SKM-1 (cell line): ENCODE measurements around the gene BLOC1S1.
"Not testable (repeated sequence)": the region's sequence is repeated elsewhere in the genome, so short reads cannot be mapped to it uniquely, and the experiment has no call there.

Experiments used
- DNase-seq: peaks from one replicate; lab custom pipeline; 2025; ENCODE audit not compliant: unreplicated experiment; lab: John Stamatoyannopoulos, UW

Gene BLOC1S1

DNA sequence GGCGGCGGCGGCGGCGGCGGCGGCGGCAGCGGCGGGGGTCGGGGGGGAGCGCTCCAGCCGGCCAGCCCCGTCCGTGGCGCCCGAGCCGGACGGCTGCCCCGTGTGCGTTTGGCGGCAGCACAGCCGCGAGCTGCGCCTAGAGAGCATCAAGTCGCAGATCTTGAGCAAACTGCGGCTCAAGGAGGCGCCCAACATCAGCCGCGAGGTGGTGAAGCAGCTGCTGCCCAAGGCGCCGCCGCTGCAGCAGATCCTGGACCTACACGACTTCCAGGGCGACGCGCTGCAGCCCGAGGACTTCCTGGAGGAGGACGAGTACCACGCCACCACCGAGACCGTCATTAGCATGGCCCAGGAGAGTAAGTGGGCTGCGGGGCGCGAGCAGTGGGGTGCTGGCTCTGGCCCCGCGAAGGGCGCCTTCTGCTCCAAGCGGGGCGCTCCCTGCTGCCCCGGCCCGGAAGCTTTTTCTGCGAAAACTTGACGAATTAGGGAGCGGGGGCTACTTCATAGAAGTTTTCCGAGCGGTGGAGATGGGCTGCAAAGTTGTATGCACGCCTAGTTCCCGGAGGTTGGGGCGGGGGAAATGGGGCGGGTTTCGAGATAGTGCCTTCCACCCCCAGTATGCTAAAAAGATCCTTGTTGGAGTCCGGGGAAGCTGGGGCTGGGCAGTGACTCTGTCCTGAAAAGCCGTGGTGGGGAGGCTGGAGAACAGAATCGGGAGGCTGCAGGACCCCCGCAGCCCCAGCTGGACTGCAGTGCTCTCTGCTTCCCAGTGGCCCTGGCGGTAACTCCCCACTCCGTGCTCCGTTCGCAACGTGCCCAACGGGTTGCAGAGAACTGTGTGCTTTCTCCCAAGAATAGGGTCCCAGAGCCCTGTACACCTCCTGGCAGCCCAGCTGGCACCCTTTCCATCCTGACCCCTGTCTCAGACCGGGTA lies 27.8 kb downstream of the BLOC1S1 start:
- DNase-seq = no peak

DNA sequence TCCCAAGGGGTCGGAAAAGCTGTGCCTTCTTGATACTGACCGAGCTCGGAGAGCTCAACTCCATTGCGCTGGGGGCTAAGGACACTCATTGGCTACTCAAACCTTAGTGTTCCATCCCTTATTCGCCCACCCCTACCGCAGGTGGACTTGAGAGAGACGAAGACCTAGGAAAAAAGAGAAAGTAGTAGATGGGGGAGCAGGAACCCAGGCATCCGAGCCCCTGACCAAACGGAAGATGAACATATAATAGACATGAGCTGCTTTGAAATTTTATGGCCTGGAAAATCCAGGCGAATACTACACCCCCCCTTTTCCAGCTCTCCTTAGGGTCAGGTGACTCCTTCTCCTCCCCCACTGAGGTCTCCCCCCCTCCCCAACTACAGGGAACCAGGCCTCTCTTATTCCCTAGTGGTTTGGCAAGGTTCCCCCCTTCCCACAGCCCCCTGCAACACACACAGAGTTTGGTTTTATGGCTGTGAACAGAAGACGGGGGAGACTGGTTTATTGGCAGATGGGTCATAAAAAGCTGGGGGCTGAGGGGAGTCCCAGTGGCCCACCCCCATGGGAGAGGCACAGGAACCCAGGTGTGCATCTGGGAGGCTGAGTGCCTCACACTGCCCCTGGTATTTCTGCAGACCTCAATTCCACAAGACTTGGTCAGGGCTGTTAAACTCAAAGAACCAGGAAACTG lies 28.6 kb downstream of the BLOC1S1 start:
- no peak for DNase-seq

DNA sequence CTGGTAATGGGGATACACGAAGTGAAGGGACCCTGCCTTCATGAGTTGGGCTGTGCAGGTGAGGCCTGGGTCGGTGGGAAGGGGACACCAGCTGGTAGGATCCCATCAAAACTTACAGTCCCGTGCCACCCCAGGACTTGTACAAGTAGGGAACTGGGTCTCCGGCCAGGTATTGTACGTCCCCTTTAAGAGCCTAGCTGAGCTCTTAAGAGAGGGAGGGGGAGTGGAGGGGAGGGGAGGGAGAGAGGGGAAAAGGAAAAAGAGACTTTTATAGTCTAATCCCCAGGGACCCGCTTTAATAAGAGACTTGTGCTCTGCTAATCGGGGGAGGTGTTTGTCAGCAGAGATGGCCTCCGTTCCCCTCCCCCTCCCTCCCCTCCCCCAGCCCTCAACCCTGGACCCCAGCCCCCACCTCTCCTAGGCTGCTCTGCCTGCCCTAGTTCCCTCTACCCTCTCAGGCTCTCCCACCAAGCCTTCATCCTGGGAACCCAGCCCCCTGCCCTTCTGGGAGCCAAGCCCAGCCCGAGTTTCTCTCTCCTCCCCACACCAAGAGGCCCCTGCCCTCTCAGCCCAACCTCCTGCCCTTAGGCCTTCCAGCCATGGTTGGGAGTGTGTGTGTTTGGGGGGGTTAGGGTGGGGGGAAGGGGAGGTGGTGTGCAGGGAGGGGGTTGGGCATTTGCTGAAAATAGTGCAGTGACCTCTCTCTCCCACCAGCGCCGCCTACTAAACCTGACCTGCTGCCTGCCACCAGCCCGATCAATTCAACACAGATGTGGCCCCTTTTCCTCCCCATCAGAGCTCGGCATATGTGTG lies 29.7 kb downstream of the BLOC1S1 start:
- DNase-seq = no peak

DNA sequence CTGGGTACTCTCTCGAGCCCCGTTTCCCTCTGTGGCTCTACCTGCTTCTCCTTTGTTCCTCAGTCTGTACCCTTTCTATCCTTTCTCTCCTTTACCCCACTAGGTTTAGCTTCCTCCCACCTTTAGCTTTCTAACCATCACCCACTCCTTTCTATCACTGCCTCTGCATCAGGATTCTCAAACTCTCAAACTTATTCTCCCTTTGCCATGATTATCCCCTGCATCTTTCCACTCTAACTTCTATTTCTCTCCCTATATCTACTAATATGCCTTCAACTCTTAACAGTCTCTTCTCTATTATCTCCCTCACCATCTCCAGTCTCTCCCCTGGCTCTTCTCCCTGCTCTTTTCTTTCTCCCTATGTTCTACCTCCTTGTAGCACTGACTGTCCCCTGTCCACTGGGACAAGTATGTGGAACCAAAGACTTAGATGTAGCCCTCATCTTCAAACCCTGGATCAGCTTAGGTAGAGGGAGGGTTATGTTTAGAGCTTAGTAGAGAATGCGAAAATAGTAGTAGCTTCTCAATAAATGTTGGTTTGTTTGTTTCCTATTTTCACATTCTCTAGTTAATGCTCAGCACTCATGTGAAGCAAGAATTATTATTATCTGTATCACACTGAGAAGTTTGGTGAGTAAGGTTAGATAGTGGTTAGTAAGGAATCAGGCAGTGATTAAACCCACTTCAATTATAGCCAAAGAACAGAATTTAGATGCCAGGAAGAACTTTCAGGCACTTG lies 30.5 kb downstream of the BLOC1S1 start:
- DNase-seq = no peak

DNA sequence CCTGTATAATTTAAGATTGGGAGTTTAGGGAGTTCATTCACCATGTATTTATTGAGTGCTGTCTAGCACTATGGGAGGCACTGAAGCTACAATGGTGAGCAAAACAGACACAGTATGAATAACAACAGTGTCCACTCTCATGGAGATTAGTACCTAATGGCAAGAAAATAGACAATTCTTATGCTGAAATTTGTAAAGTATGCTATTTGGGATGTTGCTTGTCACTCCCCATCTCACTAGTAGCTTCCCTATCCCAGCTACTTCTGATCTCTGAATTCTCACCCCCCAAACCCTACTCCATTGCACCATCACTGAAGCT lies 31.0 kb downstream of the BLOC1S1 start:
- DNase-seq = no peak

DNA sequence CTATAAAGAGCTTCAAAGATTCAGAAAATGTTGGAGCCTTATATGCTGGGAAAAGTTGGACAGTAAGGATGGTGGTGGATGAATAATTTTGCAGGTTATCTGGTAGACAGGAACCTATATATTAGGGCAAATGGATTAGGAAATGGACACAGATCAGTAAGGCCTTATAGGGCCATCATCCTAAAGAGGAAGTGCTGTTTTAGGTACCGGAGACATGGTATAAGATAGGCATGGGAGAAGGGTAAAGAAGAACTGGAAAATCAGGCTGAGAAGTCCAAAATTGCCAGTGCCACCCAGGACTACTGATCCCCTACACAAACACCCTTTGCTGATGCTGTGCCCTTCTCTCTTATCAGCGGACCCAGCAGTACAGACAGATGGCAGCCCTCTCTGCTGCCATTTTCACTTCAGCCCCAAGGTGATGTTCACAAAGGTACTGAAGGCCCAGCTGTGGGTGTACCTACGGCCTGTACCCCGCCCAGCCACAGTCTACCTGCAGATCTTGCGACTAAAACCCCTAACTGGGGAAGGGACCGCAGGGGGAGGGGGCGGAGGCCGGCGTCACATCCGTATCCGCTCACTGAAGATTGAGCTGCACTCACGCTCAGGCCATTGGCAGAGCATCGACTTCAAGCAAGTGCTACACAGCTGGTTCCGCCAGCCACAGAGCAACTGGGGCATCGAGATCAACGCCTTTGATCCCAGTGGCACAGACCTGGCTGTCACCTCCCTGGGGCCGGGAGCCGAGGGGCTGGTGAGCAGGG lies 32.6 kb downstream of the BLOC1S1 start:
- no peak for DNase-seq

DNA sequence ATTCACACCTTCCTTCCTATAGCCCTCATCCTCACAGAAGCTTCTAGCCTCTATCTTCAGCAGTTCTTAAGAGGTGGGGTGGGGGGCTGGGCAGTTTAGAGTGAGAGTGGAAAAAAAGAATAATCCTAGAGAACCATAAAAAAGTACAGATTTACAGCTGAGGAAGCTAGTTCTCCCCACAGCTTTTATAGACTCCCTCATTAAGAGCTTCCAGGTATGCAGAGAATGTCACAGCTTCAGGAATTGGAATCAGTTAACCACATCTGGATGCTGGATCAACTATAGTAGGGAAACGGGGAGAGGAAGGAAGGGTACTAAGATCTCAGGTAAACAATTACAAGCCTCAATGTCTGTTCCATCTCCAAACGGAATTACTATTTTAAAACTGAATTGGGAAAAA lies 39.4 kb downstream of the BLOC1S1 start:
- DNase-seq = no peak

DNA sequence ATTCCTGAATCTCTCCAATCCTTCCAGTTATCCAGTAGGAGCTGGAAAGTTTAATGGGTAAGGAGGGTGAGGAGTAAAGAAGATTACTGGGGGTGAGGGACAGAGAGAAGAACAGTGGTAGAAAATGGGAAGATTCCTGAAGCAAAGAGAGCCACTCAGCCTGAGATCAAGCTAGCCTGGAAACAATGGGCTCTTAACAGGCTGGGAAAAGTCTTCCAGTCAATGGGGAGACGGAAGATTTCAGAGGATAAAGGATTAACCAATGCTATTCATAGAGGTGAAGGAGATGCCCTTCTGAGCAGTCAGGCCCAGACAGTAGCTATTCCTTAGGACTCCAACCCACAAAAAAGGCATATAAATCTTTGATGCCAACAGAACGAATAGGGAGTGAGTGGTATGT lies 41.9 kb downstream of the BLOC1S1 start:
- DNase-seq = no peak

DNA sequence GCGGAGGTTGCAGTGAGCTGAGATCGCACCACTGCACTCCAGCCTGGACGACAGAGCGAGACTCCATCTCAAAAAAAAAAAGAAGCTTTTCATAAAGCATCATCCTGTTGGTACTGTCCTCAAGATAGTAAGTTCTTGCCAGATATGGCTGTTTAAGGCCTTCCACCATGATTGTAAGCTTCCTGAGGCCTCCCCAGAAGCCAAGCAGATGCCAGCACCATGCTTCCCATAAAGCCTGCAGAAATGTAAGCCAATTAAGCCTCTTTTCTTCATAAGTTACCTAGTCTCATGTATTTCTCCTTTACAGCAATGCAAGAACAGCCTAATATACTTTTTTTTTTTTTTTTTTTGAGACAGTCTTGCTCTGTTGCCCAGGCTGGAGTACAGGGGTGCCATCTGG lies 42.7 kb downstream of the BLOC1S1 start:
- not testable (repeated sequence) for DNase-seq

DNA sequence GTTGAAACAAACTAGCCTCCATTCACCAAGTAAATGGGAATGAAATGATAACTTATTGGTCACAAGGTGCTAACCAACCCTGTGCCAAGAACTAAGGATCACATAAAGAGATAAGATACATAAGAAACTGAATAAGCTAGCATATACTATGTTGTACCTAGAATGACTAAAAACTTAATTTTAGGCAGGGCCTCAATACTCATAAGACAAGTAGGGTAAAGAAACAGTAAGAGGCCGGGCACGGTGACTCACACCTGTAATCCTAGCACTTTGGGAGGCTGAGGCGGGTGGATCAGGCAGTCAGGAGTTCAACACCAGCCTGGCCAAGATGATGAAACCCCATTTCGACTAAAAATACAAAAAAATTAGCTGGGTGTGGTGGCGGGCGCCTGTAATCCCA lies 44.8 kb downstream of the BLOC1S1 start:
- DNase-seq = no peak

DNA sequence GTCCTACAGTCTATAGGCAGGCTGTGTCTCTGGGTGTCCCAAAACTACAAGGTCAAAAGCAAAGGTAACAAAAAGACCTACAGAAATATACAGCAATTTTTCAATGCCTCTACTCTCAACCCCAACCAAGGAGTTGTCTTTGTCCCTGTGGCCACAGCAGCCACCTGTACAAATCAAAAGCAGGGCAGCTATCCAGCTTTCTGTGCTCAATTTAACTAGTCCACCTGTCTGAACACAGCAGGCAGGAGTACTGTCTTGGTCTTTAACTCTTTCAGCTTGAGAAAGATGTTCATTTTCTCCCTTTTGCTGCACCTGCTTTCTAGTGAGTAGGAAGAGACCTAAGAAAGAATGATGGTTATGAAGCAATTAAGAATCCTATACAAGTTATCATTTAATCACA lies 46.8 kb downstream of the BLOC1S1 start:
- DNase-seq = no peak

DNA sequence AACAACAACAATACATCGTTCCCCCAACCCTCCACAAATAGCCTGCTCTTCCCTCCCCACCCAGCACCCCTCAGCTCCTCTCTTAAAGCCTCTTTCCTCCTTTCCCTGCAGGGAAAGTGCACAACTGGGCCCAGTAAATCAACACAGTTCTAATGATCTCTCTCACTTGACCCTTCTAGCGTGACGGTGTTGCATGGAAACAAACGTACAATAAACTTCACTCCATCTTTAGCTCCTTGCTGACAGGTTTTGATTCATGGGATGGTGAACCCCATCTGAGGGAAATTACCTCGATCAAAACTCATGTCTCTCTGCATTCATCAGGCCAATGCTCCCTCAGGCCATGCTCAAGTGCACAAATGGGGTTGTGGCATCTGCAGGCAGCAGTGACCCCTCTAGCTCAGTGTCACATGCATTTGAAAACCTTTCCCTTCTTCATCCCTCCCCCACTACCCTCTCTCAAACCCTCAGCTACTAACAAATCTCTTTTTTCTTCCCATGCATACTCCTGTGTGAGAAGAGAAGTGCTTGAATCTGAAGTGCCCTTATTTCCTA lies 50.0 kb downstream of the BLOC1S1 start:
- no peak for DNase-seq

DNA sequence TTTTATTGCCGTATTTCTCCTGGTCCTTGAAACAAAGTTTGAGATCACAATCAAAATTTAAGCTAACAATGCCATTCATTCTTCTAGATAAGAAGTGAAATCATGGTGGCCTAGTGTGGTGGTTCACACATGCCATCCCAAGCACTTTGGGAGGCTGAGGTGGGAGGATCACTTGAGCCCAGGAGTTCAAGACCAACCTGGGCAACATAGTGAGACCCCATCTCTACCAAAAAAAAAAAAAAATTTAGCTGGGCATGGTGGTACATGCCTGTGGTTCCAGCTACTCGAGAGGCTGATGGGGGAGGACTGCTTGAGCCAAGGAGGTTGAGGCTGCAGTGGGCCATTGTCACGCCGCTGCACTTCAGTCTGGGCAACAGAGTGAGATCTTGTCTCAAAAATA lies 51.3 kb downstream of the BLOC1S1 start:
- DNase-seq = no peak
